PC-3 (cell line): Measurements from ENCODE around the gene GSTP1. TPM values are rescaled to one million over a fixed set of nuclear protein-coding genes. Genes with fewer than 3 reads are reported as not detected.

Experiments
- ATAC-seq: fragments of 200-7000 bp; cut with Tn5 transposase; 2 replicates; pipeline ENCODE4 v1.9.1; 2020; ENCODE audit warnings: mild to moderate bottlenecking, moderate library complexity
- BruUV-seq: library from RNA; stranded (reverse); fragments of 400-500 nt; replicated peaks from 2 replicates; lab custom pipeline; 2021; lab: Mats Ljungman, UMichigan
- CTCF ChIA-PET: fragments of 300-600 bp; sonication (Branson Sonifier 250); formaldehyde crosslinking; loops from one replicate; lab custom pipeline; 2022; ENCODE audit warnings: antibody characterized with exemption; lab: Charles Lee
- POLR2A ChIA-PET: fragments of 300-600 bp; sonication (Branson Sonifier 250); formaldehyde crosslinking; loops from one replicate; lab custom pipeline; 2022; ENCODE audit warnings: antibody characterized with exemption; ENCODE audit not compliant: unreplicated experiment; lab: Charles Lee
- DNase-seq: peaks from one replicate; pipeline ENCODE4 v3.0.0-alpha.2; 2015
- H2AFZ ChIP-seq: fragments of 300-600 bp; sonication (generic); 2 replicates; pipeline ENCODE4 v1.6.0; 2016; ENCODE audit warnings: antibody characterized with exemption, low read length
- H3F3A ChIP-seq: fragments of 300-600 bp; sonication (generic); one replicate; pipeline ENCODE4 v1.6.0; 2017; ENCODE audit warnings: antibody characterized with exemption, low read length, control low read depth, mild to moderate bottlenecking; ENCODE audit not compliant: unreplicated experiment
- H3K27ac ChIP-seq: fragments of 300-600 bp; sonication (generic); 2 replicates; pipeline ENCODE4 v1.5.1; 2016; ENCODE audit warnings: mild to moderate bottlenecking, low read length
- H3K27me3 ChIP-seq: fragments of 300-600 bp; sonication (generic); 2 replicates; pipeline ENCODE4 v1.6.1; 2016; ENCODE audit warnings: low read length, mixed read lengths
- H3K36me3 ChIP-seq: fragments of 300-600 bp; sonication (generic); 2 replicates; pipeline ENCODE4 v1.6.1; 2016; ENCODE audit warnings: low read depth, mixed run types, low read length, mixed read lengths
- H3K4me1 ChIP-seq: fragments of 300-600 bp; sonication (generic); 2 replicates; pipeline ENCODE4 v1.5.1; 2016; ENCODE audit warnings: low read length; ENCODE audit not compliant: insufficient read depth
- H3K4me2 ChIP-seq: fragments of 300-600 bp; sonication (generic); 2 replicates; pipeline ENCODE4 v1.6.0; 2016; ENCODE audit warnings: low read length
- H3K4me3 ChIP-seq: fragments of 300-600 bp; sonication (generic); 2 replicates; pipeline ENCODE4 v1.5.1; 2016; ENCODE audit warnings: mild to moderate bottlenecking, low read length, mixed read lengths
- H3K79me2 ChIP-seq: fragments of 300-600 bp; sonication (generic); 2 replicates; pipeline ENCODE4 v1.6.1; 2017; ENCODE audit warnings: low read length, mixed read lengths
- H3K9ac ChIP-seq: fragments of 300-600 bp; sonication (generic); 2 replicates; pipeline ENCODE4 v1.6.0; 2016; ENCODE audit warnings: mild to moderate bottlenecking, low read length
- H3K9me2 ChIP-seq: fragments of 300-600 bp; sonication (generic); replicated peaks from 2 replicates; pipeline ENCODE4 v1.6.1; 2016; ENCODE audit warnings: mixed run types, low read length, mixed read lengths
- H3K9me3 ChIP-seq: fragments of 300-600 bp; sonication (generic); 2 replicates; pipeline ENCODE4 v1.6.1; 2016; ENCODE audit warnings: low read length, mixed read lengths
- H4K20me1 ChIP-seq: fragments of 300-600 bp; sonication (generic); 2 replicates; pipeline ENCODE4 v1.6.1; 2016; ENCODE audit warnings: low read length, mixed read lengths
- CTCF ChIP-seq: fragments of 300-600 bp; sonication (generic); conservative IDR thresholded peaks from 2 replicates; pipeline ENCODE4 v1.5.1; 2017; ENCODE audit warnings: antibody characterized with exemption, low read depth, mild to moderate bottlenecking, low read length
- EZH2 ChIP-seq: fragments of 300-600 bp; sonication (generic); IDR thresholded peaks from one replicate; pipeline ENCODE4 v1.6.1; 2017; ENCODE audit warnings: antibody characterized with exemption, mild to moderate bottlenecking, low read length; ENCODE audit not compliant: unreplicated experiment
- EZH2phosphoT487 ChIP-seq: fragments of 300-600 bp; sonication (generic); IDR thresholded peaks from 2 replicates; pipeline ENCODE4 v1.6.1; 2018; ENCODE audit warnings: mild to moderate bottlenecking, antibody characterized with exemption, low read length, borderline replicate concordance
- intact Hi-C: fragments of 100-400 bp; cut with micrococcal nuclease; formaldehyde crosslinking; loops from 2 replicates; pipeline ENCODE4 v1.9.0; 2023
- total RNA-seq: library from RNA; depleted of rRNA; stranded (reverse); fragments of >200 nt; gene quantifications from 2 replicates; pipeline ENCODE4 v1.2.3, GENCODE V29; 2014; rRNA removed

Gene GSTP1
- total RNA-seq, 1 experiment from 2014 or later: 1,154 TPM

- ChIA-PET CTCF (no interaction called here), POLR2A (no interaction called here)
- H3F3A ChIP-seq: no peaks in the 10 kb centered on the region
- no peak overlapping the region for H2AFZ ChIP-seq
- no peaks in the 10 kb centered on the region for H3K9me3 ChIP-seq
- intact Hi-C loops: no loop called here
- peaks cover 7% of the 10 kb centered on the region for H3K4me1 ChIP-seq
- no peaks in the 10 kb centered on the region for H4K20me1 ChIP-seq
- no peak overlapping the region for H3K4me3 ChIP-seq
- no peak for DNase-seq
- no peak overlapping the region for H3K4me2 ChIP-seq
- no peak overlapping the region for H3K9ac ChIP-seq
- no peak overlapping the region for H3K27ac ChIP-seq
- no peak for ATAC-seq
- no peaks in the 10 kb centered on the region for H3K36me3 ChIP-seq
- BruUV-seq: no TSS peak
- TF ChIP-seq EZH2: no peak
- no peak for TF ChIP-seq CTCF
- TF ChIP-seq EZH2phosphoT487: no peak
- H3K27me3 ChIP-seq: no peaks in the 10 kb centered on the region
- H3K79me2 ChIP-seq: no peaks in the 10 kb centered on the region
- no peaks in the 10 kb centered on the region for H3K9me2 ChIP-seq
Measured at GRCh38 chr11:67634366-67635230, 51.0 kb downstream of the GSTP1 start.

GRCh38 chr11:67635231-67635521, 51.6 kb downstream of the GSTP1 start:
- TF ChIP-seq CTCF (no peak), EZH2phosphoT487 (no peak), EZH2 (no peak)

More at GRCh38 chr11:67635231-67635521, 51.6 kb downstream of the GSTP1 start:
- BruUV-seq: no TSS peak
- Histone ChIP-seq H4K20me1 (no peaks in the 10 kb centered on the region), H3K9me2 (no peaks in the 10 kb centered on the region), H3K4me1 (peaks cover 7% of the 10 kb centered on the region), H3K9ac (no peak overlapping the region), H3F3A (no peaks in the 10 kb centered on the region), H3K36me3 (no peaks in the 10 kb centered on the region), H3K4me3 (no peak overlapping the region), H3K79me2 (no peaks in the 10 kb centered on the region), H3K27me3 (no peaks in the 10 kb centered on the region), H3K9me3 (no peaks in the 10 kb centered on the region), H3K27ac (no peak overlapping the region), H3K4me2 (no peak overlapping the region), H2AFZ (no peak overlapping the region)
- DNase-seq (no peak), ATAC-seq (no peak)
- intact Hi-C loops: no loop called here
- POLR2A ChIA-PET: no interaction called here
- CTCF ChIA-PET: no interaction called here

Other genes with a start within 250 kb of the GSTP1 start
- gene POLD4, start 230.3 kb upstream of the GSTP1 start, total RNA-seq: 78.5 and 81.5 TPM in 2 replicates
- 48.3 and 63.5 TPM in 2 replicates for gene CLCF1, start 210.2 kb upstream of the GSTP1 start, total RNA-seq
- 45.5 and 48.9 TPM in 2 replicates for gene RAD9A, start 191.8 kb upstream of the GSTP1 start, total RNA-seq
- gene PPP1CA, start 182.0 kb upstream of the GSTP1 start, total RNA-seq: 449 and 477 TPM in 2 replicates
- not detected in 2 replicates for gene TBC1D10C, start 179.7 kb upstream of the GSTP1 start, total RNA-seq
- 0.22 TPM in 1 of 2 replicates, not detected in the other for gene CARNS1, start 168.1 kb upstream of the GSTP1 start, total RNA-seq
- gene RPS6KB2, start 155.3 kb upstream of the GSTP1 start, total RNA-seq: 170 and 208 TPM in 2 replicates
- gene PTPRCAP, start 146.1 kb upstream of the GSTP1 start, total RNA-seq: 0.15 and 0.29 TPM in 2 replicates
- gene CORO1B, start 140.3 kb upstream of the GSTP1 start, total RNA-seq: 209 and 250 TPM in 2 replicates
- not detected in 2 replicates for gene GPR152, start 131.1 kb upstream of the GSTP1 start, total RNA-seq
- 0.55 TPM in 1 of 2 replicates, not detected in the other for gene CABP4, start 128.5 kb upstream of the GSTP1 start, total RNA-seq
- 73.5 and 107 TPM in 2 replicates for gene TMEM134, start 114.6 kb upstream of the GSTP1 start, total RNA-seq
- gene AIP, start 100.8 kb upstream of the GSTP1 start, total RNA-seq: 155 and 171 TPM in 2 replicates
- gene PITPNM1, start 78.4 kb upstream of the GSTP1 start, total RNA-seq: 79.8 and 95.4 TPM in 2 replicates
- gene CDK2AP2, start 75.7 kb upstream of the GSTP1 start, total RNA-seq: 74.9 and 87.4 TPM in 2 replicates
- not detected in 2 replicates for gene CABP2, start 60.4 kb upstream of the GSTP1 start, total RNA-seq
- 499 and 686 TPM in 2 replicates for gene NDUFV1, start 23.1 kb downstream of the GSTP1 start, total RNA-seq
- 36.3 and 50.6 TPM in 2 replicates for gene NUDT8, start 46.1 kb downstream of the GSTP1 start, total RNA-seq
- gene TBX10, start 56.0 kb downstream of the GSTP1 start, total RNA-seq: not detected in 2 replicates
- gene ACY3, start 66.9 kb downstream of the GSTP1 start, total RNA-seq: not detected in 2 replicates
- 0.40 TPM in 1 of 2 replicates, not detected in the other for gene ALDH3B2, start 90.8 kb downstream of the GSTP1 start, total RNA-seq